Stimulated activated CD4-positive, alpha-beta T cell treated with anti-CD3 and anti-CD28 coated beads, Interleukin-2, amount 100 ng/mL, for 48 hours (primary cell): Measurements from ENCODE around the gene TENM3.

ENCODE experiments used
- DNase-seq, 2 donors: peaks; one replicate each; pipeline ENCODE4 v3.0.0-alpha.2; 2020

Gene TENM3

GRCh38 chr4:182582245-182582644 is 339.0 kb downstream of the TENM3 start:
- no peak for DNase-seq

GRCh38 chr4:182583703-182584415 is 340.7 kb downstream of the TENM3 start:
- DNase-seq: no peak

- DNase-seq: no peak
Observed at GRCh38 chr4:182585321-182585720, 342.1 kb downstream of the TENM3 start.

- no peak for DNase-seq
Observed at GRCh38 chr4:182589100-182589499, 345.9 kb downstream of the TENM3 start.

- DNase-seq: no peak
Observed at GRCh38 chr4:182593402-182593801, 350.2 kb downstream of the TENM3 start.

- DNase-seq: no peak
Observed at GRCh38 chr4:182593864-182594263, 350.7 kb downstream of the TENM3 start.

- no peak for DNase-seq
Observed at GRCh38 chr4:182600093-182600492, 356.9 kb downstream of the TENM3 start.

- DNase-seq: no peak
Observed at GRCh38 chr4:182600856-182601255, 357.7 kb downstream of the TENM3 start.

GRCh38 chr4:182604161-182604622 is 361.0 kb downstream of the TENM3 start:
- DNase-seq: no peak

GRCh38 chr4:182604953-182605352 is 361.8 kb downstream of the TENM3 start:
- DNase-seq: no peak

GRCh38 chr4:182608525-182608924 is 365.3 kb downstream of the TENM3 start:
- DNase-seq: no peak

GRCh38 chr4:182616476-182616875 is 373.3 kb downstream of the TENM3 start:
- no peak for DNase-seq

- no peak for DNase-seq
Observed at GRCh38 chr4:182619660-182620059, 376.5 kb downstream of the TENM3 start.

- no peak for DNase-seq
Observed at GRCh38 chr4:182620111-182620980, 377.1 kb downstream of the TENM3 start.

GRCh38 chr4:182624281-182624680 is 381.1 kb downstream of the TENM3 start:
- DNase-seq: no peak

- DNase-seq: no peak
Observed at GRCh38 chr4:182625193-182625592, 382.0 kb downstream of the TENM3 start.

- DNase-seq: no peak
Observed at GRCh38 chr4:182627996-182628395, 384.8 kb downstream of the TENM3 start.

GRCh38 chr4:182628544-182628943 is 385.3 kb downstream of the TENM3 start:
- no peak for DNase-seq

- DNase-seq: no peak
Observed at GRCh38 chr4:182629096-182629495, 385.9 kb downstream of the TENM3 start.

- no peak for DNase-seq
Observed at GRCh38 chr4:182640491-182640890, 397.3 kb downstream of the TENM3 start.

GRCh38 chr4:182640932-182641331 is 397.7 kb downstream of the TENM3 start:
- no peak for DNase-seq

- no peak for DNase-seq
Observed at GRCh38 chr4:182642831-182643230, 399.6 kb downstream of the TENM3 start.

GRCh38 chr4:182643801-182644682 is 400.8 kb downstream of the TENM3 start:
- DNase-seq: no peak
